ENCODE data around the gene C17orf78. TPM values are rescaled to one million over a fixed set of nuclear protein-coding genes. Genes with fewer than 3 reads are reported as not detected.

The C17orf78 gene
- total RNA-seq, 4 donors from 2014 or later = not detected

DNA sequence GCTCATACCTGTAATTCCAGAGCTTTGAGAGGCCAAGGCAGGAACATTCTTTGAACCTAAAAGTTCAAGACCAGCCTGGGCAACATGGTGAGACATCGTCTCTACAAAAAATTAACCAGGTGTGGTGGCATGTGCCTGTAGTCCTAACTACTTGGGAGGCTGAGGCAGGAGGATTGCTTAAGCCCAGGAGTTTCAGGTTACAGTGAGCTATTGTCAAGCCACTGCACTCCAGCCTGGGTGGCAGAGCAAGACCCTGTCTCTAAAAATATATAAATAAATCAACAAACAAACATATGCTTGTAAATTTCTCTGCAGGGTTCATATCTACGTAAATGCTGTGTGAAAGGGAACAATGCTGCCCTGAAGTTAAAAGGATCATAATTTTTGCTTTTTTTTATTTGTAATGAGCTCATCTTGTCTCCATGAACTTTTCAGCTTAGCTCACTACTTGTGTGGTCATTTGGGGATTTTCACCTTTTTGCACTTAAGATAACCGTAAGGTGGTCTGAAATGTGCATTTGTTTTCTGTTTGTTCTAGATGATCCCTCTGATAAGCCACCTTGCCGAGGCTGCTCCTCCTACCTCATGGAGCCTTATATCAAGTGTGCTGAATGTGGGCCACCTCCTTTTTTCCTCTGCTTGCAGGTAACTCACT lies 47.3 kb downstream of the C17orf78 start:
- H3K36me3 ChIP-seq = peaks cover 0 to 81% of the 10 kb centered on the region in 2 donors
- TF ChIP-seq POLR2AphosphoS5 (IDR thresholded peaks at IDR 0.05) (no peak), POLR2A (IDR thresholded peaks at IDR 0.05) (no peak), EP300 (IDR thresholded peaks at IDR 0.05) (no peak)
- TF ChIP-seq, protein P1, sequence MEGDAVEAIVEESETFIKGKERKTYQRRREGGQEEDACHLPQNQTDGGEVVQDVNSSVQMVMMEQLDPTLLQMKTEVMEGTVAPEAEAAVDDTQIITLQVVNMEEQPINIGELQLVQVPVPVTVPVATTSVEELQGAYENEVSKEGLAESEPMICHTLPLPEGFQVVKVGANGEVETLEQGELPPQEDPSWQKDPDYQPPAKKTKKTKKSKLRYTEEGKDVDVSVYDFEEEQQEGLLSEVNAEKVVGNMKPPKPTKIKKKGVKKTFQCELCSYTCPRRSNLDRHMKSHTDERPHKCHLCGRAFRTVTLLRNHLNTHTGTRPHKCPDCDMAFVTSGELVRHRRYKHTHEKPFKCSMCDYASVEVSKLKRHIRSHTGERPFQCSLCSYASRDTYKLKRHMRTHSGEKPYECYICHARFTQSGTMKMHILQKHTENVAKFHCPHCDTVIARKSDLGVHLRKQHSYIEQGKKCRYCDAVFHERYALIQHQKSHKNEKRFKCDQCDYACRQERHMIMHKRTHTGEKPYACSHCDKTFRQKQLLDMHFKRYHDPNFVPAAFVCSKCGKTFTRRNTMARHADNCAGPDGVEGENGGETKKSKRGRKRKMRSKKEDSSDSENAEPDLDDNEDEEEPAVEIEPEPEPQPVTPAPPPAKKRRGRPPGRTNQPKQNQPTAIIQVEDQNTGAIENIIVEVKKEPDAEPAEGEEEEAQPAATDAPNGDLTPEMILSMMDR (IDR thresholded peaks at IDR 0.05) = no peak
- no peak overlapping the region for H3K4me3 ChIP-seq
- H3K9me3 ChIP-seq = no peaks in the 10 kb centered on the region
- H3K27ac ChIP-seq = no peak overlapping the region
- ATAC-seq = no peak
- no peaks in the 10 kb centered on the region for H3K27me3 ChIP-seq
- WGBS, 2 donors (ENCODE audit: low coverage in 1 of 2) = 79 to 87% methylated on average over 4 of the region's 4 CpGs
- H3K4me1 ChIP-seq = no peaks in the 10 kb centered on the region

DNA sequence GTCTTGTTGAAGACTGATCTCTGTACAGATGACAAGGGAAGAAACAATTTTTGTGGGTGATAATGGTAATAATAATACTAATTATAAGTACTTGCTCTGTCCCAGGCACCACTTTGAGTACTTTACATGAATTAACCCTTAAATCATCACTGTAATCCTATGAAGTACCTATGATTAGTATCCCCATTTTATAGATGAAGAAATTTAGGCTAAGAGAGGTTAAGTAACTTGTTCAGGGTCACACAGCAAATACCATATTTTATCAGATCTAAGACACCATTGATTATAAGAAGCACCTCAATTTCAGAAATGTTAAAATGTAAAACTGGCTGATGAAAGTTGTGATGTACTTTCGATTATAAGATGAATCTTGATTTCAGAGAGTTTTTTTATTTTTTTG lies 49.5 kb downstream of the C17orf78 start:
- Histone ChIP-seq H3K27me3 (no peaks in the 10 kb centered on the region), H3K27ac (no peak overlapping the region), H3K9me3 (no peaks in the 10 kb centered on the region), H3K36me3 (peaks cover 0 to 80% of the 10 kb centered on the region in 2 donors), H3K4me1 (no peaks in the 10 kb centered on the region), H3K4me3 (no peak overlapping the region)
- no peak for ATAC-seq
- WGBS, 2 donors (ENCODE audit: low coverage in 1 of 2) = 84 to 93% methylated on average over 1 of the region's 1 CpG
- TF ChIP-seq POLR2A (IDR thresholded peaks at IDR 0.05) = no peak
- TF ChIP-seq POLR2AphosphoS5 (IDR thresholded peaks at IDR 0.05) = no peak
- no peak for TF ChIP-seq EP300 (IDR thresholded peaks at IDR 0.05)
- TF ChIP-seq, protein P1 (IDR thresholded peaks at IDR 0.05) = no peak

DNA sequence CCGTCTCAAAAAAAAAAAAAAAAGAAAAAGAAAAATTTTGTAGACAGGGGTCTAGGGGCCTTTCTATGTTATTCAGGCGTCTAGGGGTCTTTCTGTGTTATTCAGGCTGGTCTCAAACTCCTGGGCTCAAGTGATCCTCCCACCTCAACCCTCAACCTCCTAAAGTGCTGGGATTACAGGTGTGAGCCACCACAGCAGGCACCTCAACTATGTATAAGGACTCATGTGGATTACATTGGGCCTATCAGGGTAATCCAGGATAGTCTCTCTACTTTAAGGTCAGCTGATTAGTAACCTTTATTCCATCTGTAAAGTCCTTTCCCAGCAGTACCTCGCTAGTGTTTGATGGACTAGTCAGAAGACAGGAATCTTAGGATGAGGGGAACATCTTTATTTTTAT lies 53.3 kb downstream of the C17orf78 start:
- H3K27ac ChIP-seq = no peak overlapping the region
- H3K27me3 ChIP-seq = no peaks in the 10 kb centered on the region
- H3K36me3 ChIP-seq = peaks cover 0 to 75% of the 10 kb centered on the region in 2 donors
- H3K4me1 ChIP-seq = no peaks in the 10 kb centered on the region
- ATAC-seq = no peak
- no peaks in the 10 kb centered on the region for H3K9me3 ChIP-seq
- no peak overlapping the region for H3K4me3 ChIP-seq
- WGBS, 2 donors (ENCODE audit: low coverage in 1 of 2) = 94 to 100% methylated on average over 1 to 3 of the region's 3 CpGs
- no peak for TF ChIP-seq POLR2A (IDR thresholded peaks at IDR 0.05)
- TF ChIP-seq, protein P1 (IDR thresholded peaks at IDR 0.05) = no peak

DNA sequence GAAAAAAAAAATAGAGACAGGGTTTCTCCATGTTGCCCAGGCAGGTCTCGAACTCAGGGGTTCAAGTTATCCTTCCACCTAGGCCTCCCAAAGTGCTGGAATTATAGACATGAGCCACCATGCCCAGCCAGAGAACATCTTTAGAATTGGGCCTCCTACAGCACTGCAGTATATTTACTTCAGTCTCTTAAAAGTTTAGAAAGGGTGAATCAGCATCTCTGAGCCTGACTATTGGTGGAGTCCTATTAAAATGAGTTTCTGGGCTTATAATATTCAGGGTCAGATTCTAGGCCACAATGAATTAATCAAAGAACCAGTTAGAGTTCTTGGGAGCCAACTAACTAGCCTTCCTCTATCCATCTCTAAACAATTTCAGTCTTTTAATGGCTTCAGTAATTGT lies 53.7 kb downstream of the C17orf78 start:
- Histone ChIP-seq H3K4me1 (no peaks in the 10 kb centered on the region), H3K27ac (no peak overlapping the region), H3K36me3 (peaks cover 0 to 75% of the 10 kb centered on the region in 2 donors), H3K4me3 (no peak overlapping the region), H3K9me3 (no peaks in the 10 kb centered on the region), H3K27me3 (no peaks in the 10 kb centered on the region)
- TF ChIP-seq POLR2AphosphoS5 (IDR thresholded peaks at IDR 0.05) (no peak), POLR2A (IDR thresholded peaks at IDR 0.05) (no peak)
- TF ChIP-seq, protein P1 (IDR thresholded peaks at IDR 0.05) = no peak
- no peak for ATAC-seq
- 100% methylated on average over 1 of the region's 1 CpG for WGBS, 2 donors (ENCODE audit: low coverage in 1 of 2)

DNA sequence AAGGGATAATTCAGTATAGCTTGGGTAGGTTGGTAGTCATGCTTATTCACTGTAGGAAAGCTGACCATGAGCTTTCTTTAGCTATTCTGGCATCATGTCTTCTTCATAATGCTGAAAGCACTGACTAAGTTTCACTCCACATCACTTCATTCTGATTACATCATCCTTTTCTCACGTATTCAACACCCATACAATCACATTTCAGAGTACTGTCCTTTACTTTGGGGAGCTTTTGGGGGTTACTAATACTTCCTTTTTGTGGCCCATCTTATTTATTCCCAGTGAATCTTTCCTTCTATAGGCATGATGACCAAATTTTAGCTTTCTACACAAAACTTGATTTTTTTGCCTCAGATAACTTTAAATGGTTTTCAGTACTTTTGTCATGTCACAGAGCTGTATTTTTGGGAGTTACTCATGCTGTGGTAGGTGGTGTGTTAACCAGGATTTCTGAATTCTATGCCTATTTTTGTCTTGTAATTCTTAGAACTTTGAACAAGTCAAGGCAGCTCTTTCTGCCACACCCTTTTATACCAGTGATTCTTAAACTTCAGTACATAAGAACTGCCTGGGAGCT lies 54.4 kb downstream of the C17orf78 start:
- no peak for TF ChIP-seq POLR2AphosphoS5 (IDR thresholded peaks at IDR 0.05)
- no peak for TF ChIP-seq POLR2A (IDR thresholded peaks at IDR 0.05)
- no peak for TF ChIP-seq EP300 (IDR thresholded peaks at IDR 0.05)
- TF ChIP-seq, protein P1 (IDR thresholded peaks at IDR 0.05) = no peak
- Histone ChIP-seq H3K9me3 (no peaks in the 10 kb centered on the region), H3K4me1 (no peaks in the 10 kb centered on the region), H3K27ac (no peak overlapping the region), H3K27me3 (no peaks in the 10 kb centered on the region), H3K4me3 (no peak overlapping the region), H3K36me3 (peaks cover 0 to 72% of the 10 kb centered on the region in 2 donors)
- ATAC-seq = no peak
- 43 to 50% methylated on average over 1 of the region's 1 CpG for WGBS, 2 donors (ENCODE audit: low coverage in 1 of 2)
